ENCODE data around the gene GGT5.
A peak's percentile ranks its signal among the peaks of the same experiment; 100 is the strongest.
"Not testable (repeated sequence)": the region's sequence is repeated elsewhere in the genome, so short reads cannot be mapped to it uniquely, and the experiment has no call there.

The GGT5 gene

GRCh38 chr22:24259459-24259858 is 14.6 kb upstream of the GGT5 start:
- DNase-seq = peak; percentile 59

- DNase-seq = not testable (repeated sequence)
Observed at GRCh38 chr22:24256736-24257135, 11.9 kb upstream of the GGT5 start.

- DNase-seq = not testable (repeated sequence)
Observed at GRCh38 chr22:24256136-24256535, 11.3 kb upstream of the GGT5 start.

DNA sequence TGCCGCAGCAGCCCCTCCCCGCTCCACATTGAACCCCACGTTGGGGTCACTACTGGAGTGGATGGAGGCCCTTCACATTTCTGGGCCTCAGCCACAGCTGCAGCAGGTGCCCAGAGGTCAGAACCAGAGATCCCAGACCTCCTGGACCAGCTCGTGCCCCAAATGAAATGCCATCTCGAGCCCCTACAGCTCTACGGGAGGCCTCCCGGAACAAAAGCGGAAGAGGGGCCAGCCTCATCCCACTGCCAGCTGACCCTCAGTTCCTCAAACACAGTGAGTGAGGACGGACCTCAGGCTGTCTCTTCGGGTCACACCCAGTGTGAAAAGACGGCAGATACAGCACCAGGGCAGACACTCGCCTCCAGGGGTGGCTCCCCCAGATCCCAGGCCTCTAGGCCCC is 8.2 kb upstream of the GGT5 start:
- not testable (repeated sequence) for DNase-seq

- not testable (repeated sequence) for DNase-seq
Observed at GRCh38 chr22:24251286-24251685, 6.4 kb upstream of the GGT5 start.

- DNase-seq = not testable (repeated sequence)
Observed at GRCh38 chr22:24249413-24249812, 4.5 kb upstream of the GGT5 start.

DNA sequence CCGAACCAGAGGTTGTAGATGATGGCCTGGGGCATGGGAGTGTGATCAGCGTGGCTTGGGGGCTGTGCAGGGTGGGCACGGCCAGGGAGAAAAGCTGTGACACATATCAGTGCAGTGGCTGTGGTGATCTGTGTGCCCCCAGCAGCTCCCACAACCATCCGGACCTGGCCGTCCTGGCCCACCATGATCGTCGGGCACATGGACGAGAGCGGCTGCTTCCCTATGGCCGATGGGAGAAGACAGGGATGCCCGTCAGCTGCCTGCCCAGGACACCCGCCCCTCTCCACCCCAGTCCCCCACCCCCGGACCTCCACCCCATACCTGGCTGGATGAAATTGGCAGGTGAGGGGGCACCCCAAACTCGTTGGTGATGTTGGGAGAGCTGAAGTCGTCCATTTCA is 3.7 kb upstream of the GGT5 start:
- not testable (repeated sequence) for DNase-seq

GRCh38 chr22:24247564-24248344 is 2.9 kb upstream of the GGT5 start:
- peak; percentile 46 for DNase-seq

GRCh38 chr22:24247011-24247507 is 2.2 kb upstream of the GGT5 start:
- DNase-seq = no peak

DNA sequence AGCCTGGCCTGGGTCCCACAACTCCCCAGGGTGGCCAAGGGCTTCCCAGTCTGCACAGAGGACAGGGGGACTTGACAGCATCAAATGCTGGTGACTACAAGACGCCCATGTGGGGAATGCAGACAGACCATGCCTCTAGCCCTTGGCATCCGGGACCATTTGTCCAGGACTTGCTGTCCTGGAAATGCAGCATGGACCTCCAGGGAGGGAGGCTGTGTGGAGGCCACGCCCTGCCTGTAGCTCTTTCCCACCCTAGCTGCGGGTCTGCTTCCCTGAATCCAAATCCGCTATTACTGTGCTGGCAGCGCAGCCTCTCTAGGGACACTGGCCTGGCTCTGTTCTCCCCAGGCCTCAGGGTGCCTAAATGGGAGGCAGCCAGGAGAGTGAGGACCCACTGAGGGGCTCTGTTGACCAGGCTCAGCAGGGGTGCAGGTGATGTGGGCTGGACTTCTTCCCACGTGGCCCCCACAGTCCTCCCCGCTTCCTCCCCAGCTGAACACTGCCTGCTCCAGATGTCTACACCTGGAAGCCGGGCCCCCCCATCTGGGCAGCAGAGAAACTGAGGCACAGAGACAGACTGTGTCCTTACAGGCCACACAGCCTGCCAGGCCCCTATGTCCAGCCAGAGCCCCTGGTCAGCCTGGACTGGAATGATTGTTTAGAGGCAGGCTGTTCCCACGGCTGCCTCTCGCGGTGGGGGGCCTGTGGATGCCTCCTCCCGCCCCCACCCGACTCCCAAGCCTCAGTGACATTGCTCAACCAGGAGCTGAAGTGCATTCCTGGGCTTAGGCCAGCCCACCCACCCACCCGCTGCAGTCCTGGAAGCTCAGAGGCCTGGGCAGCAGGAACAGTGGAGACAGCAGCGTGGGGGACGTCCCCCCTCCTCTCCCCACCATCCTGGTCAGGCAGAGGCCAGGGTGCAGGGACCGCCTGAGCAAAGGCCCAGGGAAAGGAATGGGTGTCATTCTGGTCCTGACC is 991 bp upstream of the GGT5 start:
- DNase-seq = not testable (repeated sequence)

GRCh38 chr22:24244144-24244787 is 616 bp downstream of the GGT5 start:
- DNase-seq = no peak

DNA sequence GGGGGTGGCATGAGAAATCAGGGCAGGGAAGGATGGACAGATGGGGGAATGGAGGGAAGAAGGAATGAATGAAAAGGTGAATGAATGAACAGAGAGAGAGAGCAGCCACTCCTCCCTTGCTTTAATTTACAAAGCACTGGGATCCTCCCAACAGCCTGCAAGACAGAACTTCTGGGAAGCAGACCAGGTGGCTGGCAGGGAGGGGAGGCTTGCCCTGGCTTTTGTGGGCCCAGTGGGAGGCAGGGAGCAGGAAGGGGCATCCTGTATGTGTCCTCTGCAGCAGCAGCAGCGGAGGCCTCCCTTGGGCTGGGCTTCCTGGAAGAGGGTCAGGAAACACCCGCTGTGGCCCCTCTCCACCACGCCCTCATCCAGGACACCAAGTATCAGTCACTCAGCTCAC is 1.5 kb downstream of the GGT5 start:
- not testable (repeated sequence) for DNase-seq

DNA sequence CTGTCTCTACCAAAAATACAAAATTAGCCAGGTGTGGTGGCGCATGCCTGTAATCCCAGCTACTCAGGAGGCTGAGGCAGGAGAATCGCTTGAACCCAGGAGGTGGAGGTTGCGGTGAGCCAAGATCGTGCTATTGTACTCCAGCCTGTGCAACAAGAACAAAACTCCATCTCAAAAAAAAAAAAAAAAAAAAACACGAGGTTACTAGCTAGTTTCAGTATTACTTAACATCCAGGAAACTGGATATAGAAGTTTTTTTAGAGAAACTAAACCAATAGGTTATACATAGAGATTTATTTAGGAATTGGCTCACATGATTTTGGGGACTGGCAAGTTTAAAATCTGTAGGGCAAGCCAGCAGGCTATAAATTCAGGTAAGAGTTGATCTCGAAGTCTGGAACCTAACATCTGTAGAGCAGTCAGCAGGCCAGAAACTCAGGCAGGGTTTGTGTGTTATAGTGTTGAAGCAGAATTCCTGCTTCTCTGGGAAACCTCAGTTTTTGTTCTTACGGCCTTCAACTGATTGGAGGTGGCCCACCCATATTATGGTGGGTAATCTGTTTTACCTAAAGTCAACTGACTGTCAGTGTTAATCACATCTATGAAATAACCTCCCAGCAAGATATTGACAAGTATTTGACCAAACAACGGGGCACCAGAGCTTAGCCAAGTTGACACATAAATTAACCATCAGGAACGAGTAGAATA is 3.7 kb downstream of the GGT5 start:
- not testable (repeated sequence) for DNase-seq

GRCh38 chr22:24240381-24240780 is 4.5 kb downstream of the GGT5 start:
- no peak for DNase-seq

GRCh38 chr22:24238101-24238694 is 6.7 kb downstream of the GGT5 start:
- DNase-seq = not testable (repeated sequence)

- no peak for DNase-seq
Observed at GRCh38 chr22:24236656-24237055, 8.2 kb downstream of the GGT5 start.

GRCh38 chr22:24235315-24235714 is 9.6 kb downstream of the GGT5 start:
- no peak for DNase-seq

DNA sequence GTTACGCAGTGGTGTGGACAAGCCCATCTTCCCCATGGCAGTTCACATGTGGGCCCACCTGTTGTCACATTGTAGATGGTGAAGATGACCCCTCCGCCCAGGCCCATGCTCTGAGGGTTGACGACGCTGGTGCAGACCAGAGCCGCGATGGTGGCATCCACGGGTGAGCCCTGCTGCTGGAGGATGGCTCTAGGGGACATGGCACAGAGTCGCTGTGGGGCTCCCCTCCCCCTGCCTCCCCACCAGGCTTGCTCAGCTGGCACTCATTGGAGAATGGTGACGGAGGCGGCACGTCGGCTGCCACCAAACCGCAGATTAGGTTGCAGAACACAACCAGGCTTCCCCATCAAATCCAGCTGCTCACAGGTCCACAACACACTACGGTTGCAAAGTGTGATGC is 11.1 kb downstream of the GGT5 start:
- DNase-seq = no peak

GRCh38 chr22:24233235-24233634 is 11.6 kb downstream of the GGT5 start:
- DNase-seq = no peak

GRCh38 chr22:24232725-24233124 is 12.2 kb downstream of the GGT5 start:
- no peak for DNase-seq

DNA sequence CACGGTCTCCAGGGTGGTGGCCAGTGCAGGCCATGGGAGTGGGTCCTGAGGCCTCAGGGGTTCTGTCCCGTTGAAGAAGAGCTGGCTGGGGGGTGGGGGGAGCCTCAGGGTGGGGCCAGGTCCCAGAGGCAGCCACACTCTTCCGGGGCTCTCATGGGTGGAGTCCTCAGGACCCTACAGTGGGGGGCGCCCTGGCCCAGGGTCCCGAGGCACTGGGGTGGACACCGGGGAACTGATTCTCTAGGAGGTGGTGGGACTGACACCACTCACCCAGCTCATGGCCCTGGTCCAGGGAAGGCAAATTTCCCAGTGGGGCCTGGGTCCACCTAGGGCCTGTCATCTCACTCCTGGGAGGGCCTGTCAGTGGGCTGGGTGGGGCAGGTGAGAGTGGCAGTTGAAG is 12.8 kb downstream of the GGT5 start:
- DNase-seq = no peak

DNA sequence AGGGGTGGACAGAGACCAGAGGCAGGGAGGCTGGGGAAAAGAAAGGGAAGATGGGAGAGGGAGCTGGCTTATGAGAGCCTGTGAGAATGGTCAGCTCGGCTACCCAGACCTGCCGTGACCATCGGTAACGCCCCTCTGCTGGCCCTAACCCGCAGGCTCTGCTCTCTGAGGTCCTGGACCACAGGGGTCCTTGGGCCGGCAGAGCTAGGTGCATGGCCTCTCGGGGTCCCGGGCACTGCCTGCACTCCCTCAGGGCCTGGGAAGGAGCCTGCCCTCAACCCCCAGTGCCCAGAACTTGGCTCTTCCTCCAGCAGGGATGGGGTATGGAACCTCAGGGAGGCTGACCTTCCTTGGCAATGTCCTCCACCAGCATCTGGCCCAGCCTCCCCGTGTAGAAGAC is 13.2 kb downstream of the GGT5 start:
- no peak for DNase-seq
